MCF 10A (cell line): ENCODE measurements around the gene NGF. TPM values are rescaled to one million over a fixed set of nuclear protein-coding genes. Genes with fewer than 3 reads are reported as not detected.

Experiments used
- BruUV-seq: library from RNA; stranded (reverse); fragments of 400-500 nt; replicated peaks from 2 replicates; lab custom pipeline; 2021; lab: Mats Ljungman, UMichigan
- CTCF ChIA-PET: fragments of 300-600 bp; sonication (Branson Sonifier 250); formaldehyde crosslinking; extraction: SDS; loops from one replicate; lab custom pipeline; 2021; ENCODE audit warnings: antibody characterized with exemption, inconsistent platforms; lab: Yijun Ruan, JAX
- POLR2A ChIA-PET: fragments of 300-600, 350-650 bp; sonication (Branson Sonifier 250); formaldehyde crosslinking; extraction: SDS; loops from one replicate; lab custom pipeline; 2020; ENCODE audit warnings: antibody characterized with exemption, inconsistent platforms; lab: Yijun Ruan, JAX
- DNase-seq: peaks from one replicate; pipeline ENCODE4 v3.0.0-alpha.2; 2018; ENCODE audit not compliant: unreplicated experiment
- H3K27ac Mint-ChIP-seq: one replicate; pipeline ENCODE4 v1.8.0; 2022; ENCODE audit warnings: mild to moderate bottlenecking, low read depth, mixed read lengths; ENCODE audit not compliant: unreplicated experiment
- H3K27me3 Mint-ChIP-seq: one replicate; pipeline ENCODE4 v1.8.0; 2022; ENCODE audit warnings: mixed read lengths; ENCODE audit not compliant: insufficient read depth, unreplicated experiment
- H3K36me3 Mint-ChIP-seq: one replicate; pipeline ENCODE4 v1.8.0; 2022; ENCODE audit warnings: mild to moderate bottlenecking, moderate library complexity, mixed read lengths; ENCODE audit not compliant: insufficient read depth, unreplicated experiment
- H3K4me1 Mint-ChIP-seq: one replicate; pipeline ENCODE4 v1.8.0; 2022; ENCODE audit warnings: mixed read lengths; ENCODE audit not compliant: insufficient read depth, unreplicated experiment
- H3K4me3 Mint-ChIP-seq: one replicate; pipeline ENCODE4 v1.8.0; 2022; ENCODE audit warnings: mild to moderate bottlenecking, moderate library complexity, mixed read lengths; ENCODE audit not compliant: unreplicated experiment
- H3K9me3 Mint-ChIP-seq: one replicate; pipeline ENCODE4 v1.8.0; 2022; ENCODE audit warnings: mixed read lengths; ENCODE audit not compliant: unreplicated experiment
- intact Hi-C: fragments of 100-400 bp; cut with micrococcal nuclease; formaldehyde crosslinking; loops from 2 replicates; pipeline ENCODE4 v1.14.1; 2022
- total RNA-seq: library from RNA; stranded (reverse); gene quantifications from 2 replicates; pipeline ENCODE4 v1.2.3, GENCODE V29; 2022
- TF ChIP-seq, protein P1 (sequence below): fragments of 200-600 bp; IDR thresholded peaks from one replicate; pipeline ENCODE4 v1.8.0; 2022; ENCODE audit warnings: antibody characterized with exemption, mild to moderate bottlenecking; ENCODE audit not compliant: unreplicated experiment

Gene NGF
- total RNA-seq, 1 experiment from 2014 or later = 1.1 TPM

DNA sequence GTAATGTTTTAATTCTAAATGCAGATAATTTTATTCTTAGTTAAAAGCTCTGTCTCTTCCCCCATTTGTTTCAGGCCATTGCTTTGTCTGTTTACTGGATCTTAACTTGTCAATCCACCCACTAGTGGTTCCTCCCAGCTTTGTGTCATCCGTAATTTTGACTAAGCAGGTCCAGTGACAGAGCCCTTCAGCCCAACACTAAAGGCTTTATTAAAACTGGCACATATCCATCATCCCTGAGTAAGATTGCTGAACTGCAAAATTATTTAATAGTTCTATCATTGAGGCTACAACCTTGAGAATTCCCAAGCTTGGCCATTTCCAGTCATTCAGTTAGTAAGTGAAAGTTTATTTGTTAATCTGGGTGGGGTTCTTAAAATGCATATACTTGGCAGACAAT lies 96.7 kb downstream of the NGF start:
- intact Hi-C loops = no loop called here

GRCh38 chr1:115240297-115240696 lies 97.8 kb downstream of the NGF start:
- POLR2A ChIA-PET = interaction anchor here (1.8 kb wide), 1 partner anchor 11 kb away, joined by 7 read pairs; no protein-coding TSS in a partner anchor
- no peak for DNase-seq

More for the DNA sequence above, 96.7 kb downstream of the NGF start:
- Mint-ChIP-seq H3K27me3 (no peaks in the 10 kb centered on the region), H3K4me1 (no peaks in the 10 kb centered on the region), H3K4me3 (no peak overlapping the region), H3K9me3 (peaks cover 34% of the 10 kb centered on the region), H3K27ac (no peak overlapping the region), H3K36me3 (no peaks in the 10 kb centered on the region)
- TF ChIP-seq, protein P1, sequence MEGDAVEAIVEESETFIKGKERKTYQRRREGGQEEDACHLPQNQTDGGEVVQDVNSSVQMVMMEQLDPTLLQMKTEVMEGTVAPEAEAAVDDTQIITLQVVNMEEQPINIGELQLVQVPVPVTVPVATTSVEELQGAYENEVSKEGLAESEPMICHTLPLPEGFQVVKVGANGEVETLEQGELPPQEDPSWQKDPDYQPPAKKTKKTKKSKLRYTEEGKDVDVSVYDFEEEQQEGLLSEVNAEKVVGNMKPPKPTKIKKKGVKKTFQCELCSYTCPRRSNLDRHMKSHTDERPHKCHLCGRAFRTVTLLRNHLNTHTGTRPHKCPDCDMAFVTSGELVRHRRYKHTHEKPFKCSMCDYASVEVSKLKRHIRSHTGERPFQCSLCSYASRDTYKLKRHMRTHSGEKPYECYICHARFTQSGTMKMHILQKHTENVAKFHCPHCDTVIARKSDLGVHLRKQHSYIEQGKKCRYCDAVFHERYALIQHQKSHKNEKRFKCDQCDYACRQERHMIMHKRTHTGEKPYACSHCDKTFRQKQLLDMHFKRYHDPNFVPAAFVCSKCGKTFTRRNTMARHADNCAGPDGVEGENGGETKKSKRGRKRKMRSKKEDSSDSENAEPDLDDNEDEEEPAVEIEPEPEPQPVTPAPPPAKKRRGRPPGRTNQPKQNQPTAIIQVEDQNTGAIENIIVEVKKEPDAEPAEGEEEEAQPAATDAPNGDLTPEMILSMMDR = no peak
- no TSS peak for BruUV-seq
- DNase-seq = no peak
- ChIA-PET CTCF (interaction anchor here (0.5 to 1.1 kb wide), 2 partner anchors 34 to 462 kb away, joined by 3 to 4 read pairs; no protein-coding TSS in a partner anchor), POLR2A (interaction anchor here (1.8 kb wide), 1 partner anchor 12 kb away, joined by 7 read pairs; no protein-coding TSS in a partner anchor)

DNA sequence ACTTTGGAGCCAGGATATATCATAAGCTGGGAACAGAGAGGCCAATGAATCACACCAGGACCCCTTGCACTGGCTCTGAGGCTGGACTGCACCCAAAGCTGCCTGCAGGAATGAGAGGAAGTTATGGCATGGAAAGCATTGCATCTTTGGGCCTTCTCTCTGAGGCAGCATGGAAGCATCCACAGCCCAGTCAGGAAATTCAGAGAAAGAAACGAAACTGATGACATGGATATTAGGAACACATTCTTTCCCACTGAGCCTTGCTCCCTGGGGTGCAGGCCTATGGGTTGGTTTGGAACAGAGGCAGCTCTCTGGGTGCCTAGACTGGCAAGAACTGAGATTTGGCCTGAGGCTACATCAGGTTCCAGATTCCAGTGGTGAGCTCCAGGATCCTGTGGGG lies 98.6 kb downstream of the NGF start:
- H3K36me3 Mint-ChIP-seq = no peaks in the 10 kb centered on the region

More at GRCh38 chr1:115240297-115240696, 97.8 kb downstream of the NGF start:
- H3K27ac Mint-ChIP-seq = no peak overlapping the region
- H3K4me3 Mint-ChIP-seq = no peak overlapping the region
- peaks cover 40% of the 10 kb centered on the region for H3K9me3 Mint-ChIP-seq
- H3K4me1 Mint-ChIP-seq = no peaks in the 10 kb centered on the region
- H3K27me3 Mint-ChIP-seq = no peaks in the 10 kb centered on the region
- H3K36me3 Mint-ChIP-seq = no peaks in the 10 kb centered on the region
- CTCF ChIA-PET = interaction anchor here (0.8 to 1.2 kb wide), 2 partner anchors 13 to 102 kb away, joined by 3 read pairs; no protein-coding TSS in a partner anchor
- BruUV-seq = no TSS peak
- TF ChIP-seq, protein P1 = no peak
- intact Hi-C loops = no loop called here

DNA sequence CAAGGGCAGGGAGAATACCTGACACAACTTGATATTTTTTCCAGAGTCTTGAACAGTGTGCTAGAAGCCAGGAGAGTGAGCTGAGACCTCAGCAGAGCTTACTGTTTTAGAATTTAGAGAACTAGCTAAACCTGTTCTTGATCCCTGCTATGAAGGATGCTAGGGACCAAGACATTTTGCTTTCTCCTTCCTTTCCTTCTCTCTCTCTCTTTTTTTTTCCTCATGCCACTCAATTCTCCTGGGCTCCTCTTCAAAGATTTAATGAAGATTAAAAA lies 99.0 kb downstream of the NGF start:
- CTCF ChIA-PET = interaction anchor here (0.8 to 1.1 kb wide), 2 partner anchors 55 to 567 kb away, joined by 3 read pairs; no protein-coding TSS in a partner anchor
- intact Hi-C loops = no loop called here
- no peak for DNase-seq
- no peak overlapping the region for H3K4me3 Mint-ChIP-seq
- peaks cover 29% of the 10 kb centered on the region for H3K9me3 Mint-ChIP-seq
- POLR2A ChIA-PET = no interaction called here
- TF ChIP-seq, protein P1 = no peak
- H3K27ac Mint-ChIP-seq = no peak overlapping the region
- H3K4me1 Mint-ChIP-seq = no peaks in the 10 kb centered on the region
- no TSS peak for BruUV-seq
- no peaks in the 10 kb centered on the region for H3K27me3 Mint-ChIP-seq
- H3K36me3 Mint-ChIP-seq = no peaks in the 10 kb centered on the region

More for the DNA sequence above, 98.6 kb downstream of the NGF start:
- Mint-ChIP-seq H3K27ac (no peak overlapping the region), H3K4me3 (no peak overlapping the region), H3K27me3 (no peaks in the 10 kb centered on the region), H3K4me1 (no peaks in the 10 kb centered on the region), H3K9me3 (peaks cover 32% of the 10 kb centered on the region)
- ChIA-PET POLR2A (interaction anchor here (1.8 kb wide), 1 partner anchor 10 kb away, joined by 7 read pairs; no protein-coding TSS in a partner anchor), CTCF (interaction anchor here (0.8 to 1.1 kb wide), 2 partner anchors 55 to 101 kb away, joined by 3 read pairs; no protein-coding TSS in a partner anchor)
- no TSS peak for BruUV-seq
- TF ChIP-seq, protein P1 = no peak
- intact Hi-C loops = no loop called here
- DNase-seq = no peak
